Coronary artery (tissue), 2 donors: ENCODE measurements around the gene GIGYF1.
"Not testable (repeated sequence)": the region's sequence is repeated elsewhere in the genome, so short reads cannot be mapped to it uniquely, and the experiment has no call there.

ENCODE experiments used
- DNase-seq: peaks from one replicate; pipeline ENCODE4 v3.0.0-alpha.2; 2017; ENCODE audit warnings: low spot score
- H3K27ac ChIP-seq, 2 donors: fragments of 200-600 bp; sonication (generic); one replicate each; pipeline ENCODE4 v1.5.1; 2016 to 2019
- H3K4me3 ChIP-seq: fragments of 200-600 bp; sonication (generic); 2 replicates; pipeline ENCODE4 v1.5.1; 2016; ENCODE audit warnings: mild to moderate bottlenecking, moderate library complexity
- CTCF ChIP-seq: fragments of 200-600 bp; sonication (generic); IDR thresholded peaks from one replicate; pipeline ENCODE4 v1.5.1; 2019; ENCODE audit warnings: antibody characterized with exemption

Gene GIGYF1

GRCh38 chr7:100665168-100665726 is 28.8 kb downstream of the GIGYF1 start:
- H3K4me3 ChIP-seq: no peak overlapping the region
- no peak overlapping the region for H3K27ac ChIP-seq
- TF ChIP-seq CTCF: no peak
- no peak for DNase-seq

GRCh38 chr7:100662194-100662776 is 31.8 kb downstream of the GIGYF1 start:
- DNase-seq, H3K27ac ChIP-seq, H3K4me3 ChIP-seq: not testable (repeated sequence)

GRCh38 chr7:100655908-100656674 is 38.0 kb downstream of the GIGYF1 start, which contains the start of gene ACTL6B:
ACTL6B (minus strand) TSS chr7:100656448; CDS start chr7:100656354, 94 bp downstream.
- Histone ChIP-seq H3K27ac (no peak within 1 kb of the TSS), H3K4me3 (peak within 1 kb of the TSS; percentile 34)
- no peak for TF ChIP-seq CTCF
- no peak for DNase-seq

GRCh38 chr7:100654908-100655831 is 38.9 kb downstream of the GIGYF1 start:
- no peak overlapping the region for H3K4me3 ChIP-seq
- H3K27ac ChIP-seq: no peak overlapping the region
- no peak for DNase-seq
- no peak for TF ChIP-seq CTCF

GRCh38 chr7:100649826-100650565 is 44.1 kb downstream of the GIGYF1 start:
- Histone ChIP-seq H3K4me3 (no peak overlapping the region), H3K27ac (no peak overlapping the region)
- TF ChIP-seq CTCF: no peak
- DNase-seq: no peak

- DNase-seq: no peak
- TF ChIP-seq CTCF: no peak
- H3K27ac ChIP-seq: no peak overlapping the region
- H3K4me3 ChIP-seq: no peak overlapping the region
Observed at GRCh38 chr7:100642534-100642907, 51.5 kb downstream of the GIGYF1 start.
